WTC11 (cell line): ENCODE data around the gene SLC22A7. TPM values are rescaled to one million over a fixed set of nuclear protein-coding genes. Genes with fewer than 3 reads are reported as not detected.

ENCODE experiments used
- ATAC-seq: fragments of 200-7000 bp; cut with Tn5 transposase; 2 replicates; pipeline ENCODE4 v1.10.0; 2021; ENCODE audit warnings: mild to moderate bottlenecking, moderate library complexity
- CTCF ChIA-PET: fragments of 300-600 bp; sonication (Branson Sonifier 250); formaldehyde crosslinking; loops from one replicate; lab custom pipeline; 2021; ENCODE audit warnings: antibody characterized with exemption; lab: Charles Lee
- POLR2A ChIA-PET: fragments of 350-600 bp; sonication (Branson Sonifier 250); formaldehyde crosslinking; loops from one replicate; lab custom pipeline; 2021; ENCODE audit warnings: antibody characterized with exemption; lab: Charles Lee
- DNase-seq: peaks from one replicate; pipeline ENCODE4 v3.0.0; 2021; ENCODE audit warnings: low spot score
- H3K27ac Mint-ChIP-seq: 2 replicates; pipeline ENCODE4 v1.8.0; 2021; ENCODE audit warnings: mixed read lengths
- H3K27me3 Mint-ChIP-seq: 2 replicates; pipeline ENCODE4 v1.8.0; 2021; ENCODE audit warnings: low read depth, mild to moderate bottlenecking, moderate library complexity, mixed read lengths
- H3K36me3 Mint-ChIP-seq: 2 replicates; pipeline ENCODE4 v1.8.0; 2021; ENCODE audit warnings: mixed read lengths
- H3K4me1 Mint-ChIP-seq: 2 replicates; pipeline ENCODE4 v1.8.0; 2022; ENCODE audit warnings: mixed read lengths
- H3K4me3 Mint-ChIP-seq: 2 replicates; pipeline ENCODE4 v1.8.0; 2021; ENCODE audit warnings: mild to moderate bottlenecking, moderate library complexity, mixed read lengths
- H3K9me3 Mint-ChIP-seq: 2 replicates; pipeline ENCODE4 v1.8.0; 2021; ENCODE audit warnings: mixed read lengths
- NR2C2 ChIP-seq: sonication (generic); formaldehyde crosslinking; IDR thresholded peaks from 2 replicates; pipeline ENCODE4 v1.8.0; 2022; ENCODE audit warnings: mild to moderate bottlenecking, missing genetic modification reagents
- ZNF138 ChIP-seq: sonication (generic); formaldehyde crosslinking; conservative IDR thresholded peaks from 2 replicates; pipeline ENCODE4 v1.8.1; 2022; ENCODE audit warnings: mild to moderate bottlenecking, moderate library complexity, missing genetic modification reagents
- ZNF219 ChIP-seq: sonication (generic); formaldehyde crosslinking; IDR thresholded peaks from 2 replicates; pipeline ENCODE4 v1.8.0; 2023; ENCODE audit warnings: missing genetic modification reagents, mild to moderate bottlenecking, borderline replicate concordance
- total RNA-seq: library from RNA; stranded (reverse); gene quantifications from 3 replicates; pipeline ENCODE4 v1.2.3, GENCODE V29; 2021
- TF ChIP-seq, protein P1 (sequence below): sonication (generic); formaldehyde crosslinking; IDR thresholded peaks from 2 replicates; pipeline ENCODE4 v1.8.0; 2023; ENCODE audit warnings: missing genetic modification reagents
- TF ChIP-seq, protein P2 (sequence below): sonication (generic); formaldehyde crosslinking; IDR thresholded peaks from 2 replicates; pipeline ENCODE4 v1.8.1; 2022; ENCODE audit warnings: mild to moderate bottlenecking, missing genetic modification reagents, moderate library complexity, borderline replicate concordance
- TF ChIP-seq, protein P3 (sequence below): sonication (generic); formaldehyde crosslinking; IDR thresholded peaks from 2 replicates; pipeline ENCODE4 v1.8.0; 2022; ENCODE audit warnings: missing genetic modification reagents
- TF ChIP-seq, protein P4 (sequence below): sonication (generic); formaldehyde crosslinking; IDR thresholded peaks from 2 replicates; pipeline ENCODE4 v1.8.1; 2022; ENCODE audit warnings: mild to moderate bottlenecking, moderate library complexity, missing genetic modification reagents
- TF ChIP-seq, protein P5 (sequence below): fragments of 250-450 bp; sonication (Bioruptor Pico); IDR thresholded peaks from 2 replicates; pipeline ENCODE4 v1.9.0; 2021; ENCODE audit warnings: mild to moderate bottlenecking, borderline replicate concordance
- TF ChIP-seq, protein P6 (sequence below): fragments of 250-450 bp; sonication (Bioruptor Pico); conservative IDR thresholded peaks from 2 replicates; pipeline ENCODE4 v1.9.0; 2021; ENCODE audit warnings: mild to moderate bottlenecking
- TF ChIP-seq, protein P7 (sequence below): sonication (generic); formaldehyde crosslinking; IDR thresholded peaks from 2 replicates; pipeline ENCODE4 v1.8.1; 2023; ENCODE audit warnings: mild to moderate bottlenecking, missing genetic modification reagents
- TF ChIP-seq, protein P8 (sequence below): fragments of 250-450 bp; sonication (Bioruptor Pico); IDR thresholded peaks from 2 replicates; pipeline ENCODE4 v1.8.0; 2021; ENCODE audit warnings: mild to moderate bottlenecking
- TF ChIP-seq, protein P9 (sequence below): fragments of 250-450 bp; sonication (Bioruptor Pico); IDR thresholded peaks from 2 replicates; pipeline ENCODE4 v2.1.2; 2022; ENCODE audit warnings: mild to moderate bottlenecking, moderate library complexity

The SLC22A7 gene
- total RNA-seq, 1 experiment from 2014 or later: not detected

DNA sequence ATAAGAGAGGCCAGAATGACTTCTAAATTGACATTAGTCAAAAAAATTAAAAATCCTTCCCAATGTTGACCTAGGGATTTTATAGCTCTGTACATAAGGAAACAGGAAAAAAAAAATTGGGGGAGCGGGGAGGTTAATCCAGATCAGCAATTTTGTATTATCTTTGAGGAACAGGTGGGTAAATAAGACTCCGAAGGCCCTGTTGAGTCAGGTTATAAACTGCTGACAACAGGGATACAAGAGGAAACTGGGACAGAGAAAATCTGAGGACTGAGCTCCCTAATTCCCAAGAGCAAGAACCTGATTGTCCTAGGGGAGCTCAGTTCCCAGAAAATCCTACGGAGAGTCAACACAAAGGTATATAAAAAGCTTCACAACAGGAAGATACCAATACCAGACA lies 37.4 kb downstream of the SLC22A7 start:
- Mint-ChIP-seq H3K27ac (no peak overlapping the region), H3K27me3 (no peaks in the 10 kb centered on the region; the same call in 1 of the 2 replicates)
- TF ChIP-seq ZNF138: no peak
- TF ChIP-seq, protein P1, sequence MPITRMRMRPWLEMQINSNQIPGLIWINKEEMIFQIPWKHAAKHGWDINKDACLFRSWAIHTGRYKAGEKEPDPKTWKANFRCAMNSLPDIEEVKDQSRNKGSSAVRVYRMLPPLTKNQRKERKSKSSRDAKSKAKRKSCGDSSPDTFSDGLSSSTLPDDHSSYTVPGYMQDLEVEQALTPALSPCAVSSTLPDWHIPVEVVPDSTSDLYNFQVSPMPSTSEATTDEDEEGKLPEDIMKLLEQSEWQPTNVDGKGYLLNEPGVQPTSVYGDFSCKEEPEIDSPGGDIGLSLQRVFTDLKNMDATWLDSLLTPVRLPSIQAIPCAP (CRISPR knock-in tag): no peak
- TF ChIP-seq, all 79 proteins: peak for 0
- DNase-seq (no peak), ATAC-seq (no peak)
- ChIA-PET CTCF (interaction anchor here (0.6 to 3.4 kb wide), 11 partner anchors 9 to 171 kb away, joined by 3 to 46 read pairs (median 16); partner anchors contain the start of genes CRIP3 and DNPH1), POLR2A (no interaction called here)
- 0 out of 2 replicates have a peak, but pooled peaks cover 4% of the 10 kb centered on the region for H3K4me1 Mint-ChIP-seq
- no peak overlapping the region for H3K4me3 Mint-ChIP-seq
- peaks cover 12% of the 10 kb centered on the region for H3K36me3 Mint-ChIP-seq
- no peaks in the 10 kb centered on the region for H3K9me3 Mint-ChIP-seq

DNA sequence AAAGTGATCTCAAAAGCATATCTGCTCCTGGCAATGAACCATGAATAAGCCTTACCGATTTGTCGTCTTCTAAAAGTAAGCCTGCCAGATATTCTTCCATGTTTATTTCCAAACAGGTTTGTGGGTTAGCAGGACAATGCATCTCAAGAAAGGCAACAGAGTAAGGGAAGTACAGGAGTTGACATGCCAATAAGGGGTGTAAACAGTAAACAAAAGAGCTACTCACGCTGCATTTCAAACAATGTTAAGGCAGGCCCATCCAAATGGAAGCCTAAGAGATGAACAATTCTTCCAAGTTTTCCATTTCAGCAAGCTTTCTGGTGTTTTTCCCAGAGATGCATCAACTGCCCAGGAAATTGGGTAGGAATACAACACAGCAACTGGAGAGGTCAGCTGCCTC lies 38.3 kb downstream of the SLC22A7 start:
- ATAC-seq (no peak), DNase-seq (no peak)
- H3K27me3 Mint-ChIP-seq: no peaks in the 10 kb centered on the region
- 0 out of 2 replicates have a peak, but pooled peaks cover 4% of the 10 kb centered on the region for H3K4me1 Mint-ChIP-seq
- no peaks in the 10 kb centered on the region for H3K9me3 Mint-ChIP-seq
- ChIA-PET POLR2A (interaction anchor here (0.7 kb wide), 1 partner anchor 61 kb away, joined by 3 read pairs; no protein-coding TSS in a partner anchor), CTCF (interaction anchor here (0.5 to 3.4 kb wide), 6 partner anchors 20 to 426 kb away, joined by 4 to 46 read pairs (median 12); partner anchors contain the start of genes CRIP3 and DNPH1)
- peaks cover 20% of the 10 kb centered on the region for H3K36me3 Mint-ChIP-seq
- H3K4me3 Mint-ChIP-seq: no peak overlapping the region
- H3K27ac Mint-ChIP-seq: no peak overlapping the region
- TF ChIP-seq, protein P2, sequence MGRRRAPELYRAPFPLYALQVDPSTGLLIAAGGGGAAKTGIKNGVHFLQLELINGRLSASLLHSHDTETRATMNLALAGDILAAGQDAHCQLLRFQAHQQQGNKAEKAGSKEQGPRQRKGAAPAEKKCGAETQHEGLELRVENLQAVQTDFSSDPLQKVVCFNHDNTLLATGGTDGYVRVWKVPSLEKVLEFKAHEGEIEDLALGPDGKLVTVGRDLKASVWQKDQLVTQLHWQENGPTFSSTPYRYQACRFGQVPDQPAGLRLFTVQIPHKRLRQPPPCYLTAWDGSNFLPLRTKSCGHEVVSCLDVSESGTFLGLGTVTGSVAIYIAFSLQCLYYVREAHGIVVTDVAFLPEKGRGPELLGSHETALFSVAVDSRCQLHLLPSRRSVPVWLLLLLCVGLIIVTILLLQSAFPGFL (CRISPR knock-in tag): no peak
- TF ChIP-seq ZNF219 (CRISPR knock-in tag) (no peak), NR2C2 (CRISPR knock-in tag) (no peak)
- TF ChIP-seq, protein P3, sequence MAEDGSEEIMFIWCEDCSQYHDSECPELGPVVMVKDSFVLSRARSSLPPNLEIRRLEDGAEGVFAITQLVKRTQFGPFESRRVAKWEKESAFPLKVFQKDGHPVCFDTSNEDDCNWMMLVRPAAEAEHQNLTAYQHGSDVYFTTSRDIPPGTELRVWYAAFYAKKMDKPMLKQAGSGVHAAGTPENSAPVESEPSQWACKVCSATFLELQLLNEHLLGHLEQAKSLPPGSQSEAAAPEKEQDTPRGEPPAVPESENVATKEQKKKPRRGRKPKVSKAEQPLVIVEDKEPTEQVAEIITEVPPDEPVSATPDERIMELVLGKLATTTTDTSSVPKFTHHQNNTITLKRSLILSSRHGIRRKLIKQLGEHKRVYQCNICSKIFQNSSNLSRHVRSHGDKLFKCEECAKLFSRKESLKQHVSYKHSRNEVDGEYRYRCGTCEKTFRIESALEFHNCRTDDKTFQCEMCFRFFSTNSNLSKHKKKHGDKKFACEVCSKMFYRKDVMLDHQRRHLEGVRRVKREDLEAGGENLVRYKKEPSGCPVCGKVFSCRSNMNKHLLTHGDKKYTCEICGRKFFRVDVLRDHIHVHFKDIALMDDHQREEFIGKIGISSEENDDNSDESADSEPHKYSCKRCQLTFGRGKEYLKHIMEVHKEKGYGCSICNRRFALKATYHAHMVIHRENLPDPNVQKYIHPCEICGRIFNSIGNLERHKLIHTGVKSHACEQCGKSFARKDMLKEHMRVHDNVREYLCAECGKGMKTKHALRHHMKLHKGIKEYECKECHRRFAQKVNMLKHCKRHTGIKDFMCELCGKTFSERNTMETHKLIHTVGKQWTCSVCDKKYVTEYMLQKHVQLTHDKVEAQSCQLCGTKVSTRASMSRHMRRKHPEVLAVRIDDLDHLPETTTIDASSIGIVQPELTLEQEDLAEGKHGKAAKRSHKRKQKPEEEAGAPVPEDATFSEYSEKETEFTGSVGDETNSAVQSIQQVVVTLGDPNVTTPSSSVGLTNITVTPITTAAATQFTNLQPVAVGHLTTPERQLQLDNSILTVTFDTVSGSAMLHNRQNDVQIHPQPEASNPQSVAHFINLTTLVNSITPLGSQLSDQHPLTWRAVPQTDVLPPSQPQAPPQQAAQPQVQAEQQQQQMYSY (CRISPR knock-in tag): no peak
- TF ChIP-seq, protein P4, sequence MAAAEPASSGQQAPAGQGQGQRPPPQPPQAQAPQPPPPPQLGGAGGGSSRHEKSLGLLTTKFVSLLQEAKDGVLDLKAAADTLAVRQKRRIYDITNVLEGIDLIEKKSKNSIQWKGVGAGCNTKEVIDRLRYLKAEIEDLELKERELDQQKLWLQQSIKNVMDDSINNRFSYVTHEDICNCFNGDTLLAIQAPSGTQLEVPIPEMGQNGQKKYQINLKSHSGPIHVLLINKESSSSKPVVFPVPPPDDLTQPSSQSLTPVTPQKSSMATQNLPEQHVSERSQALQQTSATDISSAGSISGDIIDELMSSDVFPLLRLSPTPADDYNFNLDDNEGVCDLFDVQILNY: no peak
- TF ChIP-seq, protein P5, sequence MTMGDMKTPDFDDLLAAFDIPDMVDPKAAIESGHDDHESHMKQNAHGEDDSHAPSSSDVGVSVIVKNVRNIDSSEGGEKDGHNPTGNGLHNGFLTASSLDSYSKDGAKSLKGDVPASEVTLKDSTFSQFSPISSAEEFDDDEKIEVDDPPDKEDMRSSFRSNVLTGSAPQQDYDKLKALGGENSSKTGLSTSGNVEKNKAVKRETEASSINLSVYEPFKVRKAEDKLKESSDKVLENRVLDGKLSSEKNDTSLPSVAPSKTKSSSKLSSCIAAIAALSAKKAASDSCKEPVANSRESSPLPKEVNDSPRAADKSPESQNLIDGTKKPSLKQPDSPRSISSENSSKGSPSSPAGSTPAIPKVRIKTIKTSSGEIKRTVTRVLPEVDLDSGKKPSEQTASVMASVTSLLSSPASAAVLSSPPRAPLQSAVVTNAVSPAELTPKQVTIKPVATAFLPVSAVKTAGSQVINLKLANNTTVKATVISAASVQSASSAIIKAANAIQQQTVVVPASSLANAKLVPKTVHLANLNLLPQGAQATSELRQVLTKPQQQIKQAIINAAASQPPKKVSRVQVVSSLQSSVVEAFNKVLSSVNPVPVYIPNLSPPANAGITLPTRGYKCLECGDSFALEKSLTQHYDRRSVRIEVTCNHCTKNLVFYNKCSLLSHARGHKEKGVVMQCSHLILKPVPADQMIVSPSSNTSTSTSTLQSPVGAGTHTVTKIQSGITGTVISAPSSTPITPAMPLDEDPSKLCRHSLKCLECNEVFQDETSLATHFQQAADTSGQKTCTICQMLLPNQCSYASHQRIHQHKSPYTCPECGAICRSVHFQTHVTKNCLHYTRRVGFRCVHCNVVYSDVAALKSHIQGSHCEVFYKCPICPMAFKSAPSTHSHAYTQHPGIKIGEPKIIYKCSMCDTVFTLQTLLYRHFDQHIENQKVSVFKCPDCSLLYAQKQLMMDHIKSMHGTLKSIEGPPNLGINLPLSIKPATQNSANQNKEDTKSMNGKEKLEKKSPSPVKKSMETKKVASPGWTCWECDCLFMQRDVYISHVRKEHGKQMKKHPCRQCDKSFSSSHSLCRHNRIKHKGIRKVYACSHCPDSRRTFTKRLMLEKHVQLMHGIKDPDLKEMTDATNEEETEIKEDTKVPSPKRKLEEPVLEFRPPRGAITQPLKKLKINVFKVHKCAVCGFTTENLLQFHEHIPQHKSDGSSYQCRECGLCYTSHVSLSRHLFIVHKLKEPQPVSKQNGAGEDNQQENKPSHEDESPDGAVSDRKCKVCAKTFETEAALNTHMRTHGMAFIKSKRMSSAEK (CRISPR knock-in tag): no peak
- TF ChIP-seq, protein P6, sequence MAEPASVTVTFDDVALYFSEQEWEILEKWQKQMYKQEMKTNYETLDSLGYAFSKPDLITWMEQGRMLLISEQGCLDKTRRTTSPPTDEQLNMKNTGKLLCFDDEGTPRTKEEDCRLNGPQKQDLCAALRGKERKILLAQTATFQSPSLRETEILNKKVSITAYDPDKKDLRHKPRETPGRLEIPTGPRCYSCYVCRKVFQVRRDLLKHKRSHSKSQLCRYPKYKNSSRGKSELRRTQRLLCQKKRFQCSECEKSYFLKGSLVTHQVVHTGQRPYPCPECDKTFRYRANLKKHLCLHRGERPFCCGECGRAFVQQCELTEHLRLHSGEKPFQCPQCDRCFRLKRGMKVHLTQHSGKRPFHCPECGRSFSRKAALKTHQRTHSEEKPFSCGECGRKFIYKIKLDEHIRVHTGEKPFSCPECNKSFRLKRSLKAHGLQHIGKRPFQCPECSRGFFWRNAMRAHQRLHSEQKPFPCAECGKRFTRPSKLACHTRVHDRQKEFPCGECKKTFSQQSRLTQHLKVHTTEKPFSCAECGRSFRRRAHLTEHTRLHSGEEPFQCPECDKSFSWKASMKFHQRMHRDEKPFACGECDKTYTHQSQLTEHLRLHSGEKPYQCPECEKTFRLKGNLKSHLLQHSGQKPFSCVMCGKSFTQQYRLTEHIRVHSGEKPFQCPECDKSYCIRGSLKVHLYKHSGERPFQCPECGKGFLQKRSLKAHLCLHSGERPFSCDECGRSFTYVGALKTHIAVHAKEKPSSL (CRISPR knock-in tag): no peak
- TF ChIP-seq, protein P7, sequence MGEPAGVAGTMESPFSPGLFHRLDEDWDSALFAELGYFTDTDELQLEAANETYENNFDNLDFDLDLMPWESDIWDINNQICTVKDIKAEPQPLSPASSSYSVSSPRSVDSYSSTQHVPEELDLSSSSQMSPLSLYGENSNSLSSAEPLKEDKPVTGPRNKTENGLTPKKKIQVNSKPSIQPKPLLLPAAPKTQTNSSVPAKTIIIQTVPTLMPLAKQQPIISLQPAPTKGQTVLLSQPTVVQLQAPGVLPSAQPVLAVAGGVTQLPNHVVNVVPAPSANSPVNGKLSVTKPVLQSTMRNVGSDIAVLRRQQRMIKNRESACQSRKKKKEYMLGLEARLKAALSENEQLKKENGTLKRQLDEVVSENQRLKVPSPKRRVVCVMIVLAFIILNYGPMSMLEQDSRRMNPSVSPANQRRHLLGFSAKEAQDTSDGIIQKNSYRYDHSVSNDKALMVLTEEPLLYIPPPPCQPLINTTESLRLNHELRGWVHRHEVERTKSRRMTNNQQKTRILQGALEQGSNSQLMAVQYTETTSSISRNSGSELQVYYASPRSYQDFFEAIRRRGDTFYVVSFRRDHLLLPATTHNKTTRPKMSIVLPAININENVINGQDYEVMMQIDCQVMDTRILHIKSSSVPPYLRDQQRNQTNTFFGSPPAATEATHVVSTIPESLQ (CRISPR knock-in tag): no peak
- TF ChIP-seq, protein P8, sequence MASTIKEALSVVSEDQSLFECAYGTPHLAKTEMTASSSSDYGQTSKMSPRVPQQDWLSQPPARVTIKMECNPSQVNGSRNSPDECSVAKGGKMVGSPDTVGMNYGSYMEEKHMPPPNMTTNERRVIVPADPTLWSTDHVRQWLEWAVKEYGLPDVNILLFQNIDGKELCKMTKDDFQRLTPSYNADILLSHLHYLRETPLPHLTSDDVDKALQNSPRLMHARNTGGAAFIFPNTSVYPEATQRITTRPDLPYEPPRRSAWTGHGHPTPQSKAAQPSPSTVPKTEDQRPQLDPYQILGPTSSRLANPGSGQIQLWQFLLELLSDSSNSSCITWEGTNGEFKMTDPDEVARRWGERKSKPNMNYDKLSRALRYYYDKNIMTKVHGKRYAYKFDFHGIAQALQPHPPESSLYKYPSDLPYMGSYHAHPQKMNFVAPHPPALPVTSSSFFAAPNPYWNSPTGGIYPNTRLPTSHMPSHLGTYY (CRISPR knock-in tag): no peak
- TF ChIP-seq, protein P9, sequence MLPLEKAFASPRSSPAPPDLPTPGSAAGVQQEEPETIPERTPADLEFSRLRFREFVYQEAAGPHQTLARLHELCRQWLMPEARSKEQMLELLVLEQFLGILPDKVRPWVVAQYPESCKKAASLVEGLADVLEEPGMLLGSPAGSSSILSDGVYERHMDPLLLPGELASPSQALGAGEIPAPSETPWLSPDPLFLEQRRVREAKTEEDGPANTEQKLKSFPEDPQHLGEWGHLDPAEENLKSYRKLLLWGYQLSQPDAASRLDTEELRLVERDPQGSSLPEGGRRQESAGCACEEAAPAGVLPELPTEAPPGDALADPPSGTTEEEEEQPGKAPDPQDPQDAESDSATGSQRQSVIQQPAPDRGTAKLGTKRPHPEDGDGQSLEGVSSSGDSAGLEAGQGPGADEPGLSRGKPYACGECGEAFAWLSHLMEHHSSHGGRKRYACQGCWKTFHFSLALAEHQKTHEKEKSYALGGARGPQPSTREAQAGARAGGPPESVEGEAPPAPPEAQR (CRISPR knock-in tag): no peak
